PC-9 (cell line): ENCODE results near the gene RFXAP. TPM values are rescaled to one million over a fixed set of nuclear protein-coding genes. Genes with fewer than 3 reads are reported as not detected.
A peak's percentile ranks its signal among the peaks of the same experiment; 100 is the strongest.

Experiments
- BruUV-seq: library from RNA; stranded (reverse); fragments of 400-500 nt; replicated peaks from 2 replicates; lab custom pipeline; 2021; lab: Mats Ljungman, UMichigan
- CTCF ChIA-PET: fragments of 300-600 bp; sonication (Branson Sonifier 250); formaldehyde crosslinking; loops from one replicate; lab custom pipeline; 2022; ENCODE audit warnings: antibody characterized with exemption; lab: Charles Lee
- POLR2A ChIA-PET: fragments of 300-600 bp; sonication (Branson Sonifier 250); formaldehyde crosslinking; loops from one replicate; lab custom pipeline; 2022; ENCODE audit warnings: antibody characterized with exemption; ENCODE audit not compliant: unreplicated experiment; lab: Charles Lee
- DNase-seq, 2 experiments: peaks; one replicate each; pipeline versions ENCODE4 v3.0.0 to v3.0.0-alpha.2; 2015 to 2022; ENCODE audit warnings: mixed read lengths in 1 of 2
- H2AFZ ChIP-seq: fragments of 200-600 bp; sonication (generic); 2 replicates; pipeline ENCODE4 v1.8.1; 2017; ENCODE audit warnings: antibody characterized with exemption
- H3F3A ChIP-seq: fragments of 200-600 bp; sonication (generic); 2 replicates; pipeline ENCODE4 v1.8.1; 2017; ENCODE audit warnings: antibody characterized with exemption, mild to moderate bottlenecking, low read depth; ENCODE audit not compliant: insufficient read depth
- H3K27ac ChIP-seq: fragments of 200-600 bp; sonication (generic); 2 replicates; pipeline ENCODE4 v1.6.1; 2016; ENCODE audit warnings: mixed run types
- H3K27me3 ChIP-seq: fragments of 200-600 bp; sonication (generic); 2 replicates; pipeline ENCODE4 v1.6.1; 2016; ENCODE audit warnings: low read depth, mixed run types; ENCODE audit not compliant: insufficient read depth
- H3K36me3 ChIP-seq: fragments of 200-600 bp; sonication (generic); 2 replicates; pipeline ENCODE4 v1.6.1; 2016; ENCODE audit warnings: low read depth, mixed run types
- H3K4me1 ChIP-seq: fragments of 200-600 bp; sonication (generic); replicated peaks from 2 replicates; pipeline ENCODE4 v1.6.1; 2016; ENCODE audit warnings: mixed run types; ENCODE audit not compliant: insufficient read depth
- H3K4me2 ChIP-seq: fragments of 200-600 bp; sonication (generic); 2 replicates; pipeline ENCODE4 v1.6.1; 2017; ENCODE audit warnings: mixed run types
- H3K4me3 ChIP-seq: fragments of 200-600 bp; sonication (generic); 2 replicates; pipeline ENCODE4 v1.6.1; 2016; ENCODE audit warnings: mixed run types
- H3K79me2 ChIP-seq: fragments of 200-600 bp; sonication (generic); 2 replicates; pipeline ENCODE4 v1.6.1; 2017; ENCODE audit warnings: low read depth, mixed run types
- H3K9me2 ChIP-seq: fragments of 200-600 bp; sonication (generic); 2 replicates; pipeline ENCODE4 v1.8.1; 2017; ENCODE audit warnings: mild to moderate bottlenecking; ENCODE audit not compliant: insufficient read depth
- H3K9me3 ChIP-seq: fragments of 200-600 bp; sonication (generic); 2 replicates; pipeline ENCODE4 v1.8.1; 2016; ENCODE audit warnings: low read depth; ENCODE audit not compliant: insufficient read depth
- H4K20me1 ChIP-seq: fragments of 200-600 bp; sonication (generic); 2 replicates; pipeline ENCODE4 v1.8.1; 2017; ENCODE audit not compliant: insufficient read depth
- CTCF ChIP-seq: fragments of 200-600 bp; sonication (generic); conservative IDR thresholded peaks from 2 replicates; pipeline ENCODE4 v1.6.1; 2017; ENCODE audit warnings: mixed run types, antibody characterized with exemption, mild to moderate bottlenecking, moderate library complexity
- EZH2 ChIP-seq: fragments of 200-600 bp; sonication (generic); IDR thresholded peaks from 2 replicates; pipeline ENCODE4 v1.8.0; 2017; ENCODE audit warnings: antibody characterized with exemption, low read depth
- intact Hi-C: fragments of 100-400 bp; cut with micrococcal nuclease; formaldehyde crosslinking; loops from one replicate; pipeline ENCODE4 v1.10.0; 2022; ENCODE audit not compliant: unreplicated experiment
- total RNA-seq: library from RNA; stranded (reverse); gene quantifications from 2 replicates; pipeline ENCODE4 v1.2.3, GENCODE V29; 2021

RFXAP gene
- total RNA-seq, 1 experiment from 2014 or later = 5.6 TPM

- Histone ChIP-seq H4K20me1 (no peaks in the 10 kb centered on the region), H3F3A (no peaks in the 10 kb centered on the region), H3K4me3 (peak overlapping the region; percentile 90), H3K36me3 (no peaks in the 10 kb centered on the region), H3K9me2 (no peaks in the 10 kb centered on the region), H3K79me2 (peaks cover 27% of the 10 kb centered on the region), H3K4me2 (peak overlapping the region; percentile 81), H3K4me1 (peaks cover 16% of the 10 kb centered on the region), H3K27me3 (no peaks in the 10 kb centered on the region), H2AFZ (peak overlapping the region; percentile 91), H3K27ac (no peak overlapping the region), H3K9me3 (no peaks in the 10 kb centered on the region)
- ChIA-PET CTCF (no interaction called here), POLR2A (no interaction called here)
- intact Hi-C loops = no loop called here
- TF ChIP-seq EZH2 (no peak), CTCF (no peak)
- DNase-seq = no peak
- BruUV-seq = no TSS peak
These were observed 1.2 kb downstream of the RFXAP start for GRCh38 chr13:36820222-36820621.

- Histone ChIP-seq H3K36me3 (0 out of 2 replicates have a peak, but pooled peaks cover 6% of the 10 kb centered on the region), H3K9me3 (no peaks in the 10 kb centered on the region), H3K4me2 (no peak overlapping the region), H3K27me3 (no peaks in the 10 kb centered on the region), H3K4me3 (no peak overlapping the region), H3K9me2 (no peaks in the 10 kb centered on the region), H3K79me2 (peaks cover 27% of the 10 kb centered on the region), H2AFZ (no peak overlapping the region), H4K20me1 (no peaks in the 10 kb centered on the region), H3K4me1 (peaks cover 16% of the 10 kb centered on the region), H3K27ac (no peak overlapping the region), H3F3A (no peaks in the 10 kb centered on the region)
- TF ChIP-seq EZH2 = no peak
- no peak for TF ChIP-seq CTCF
- CTCF ChIA-PET = no interaction called here
- POLR2A ChIA-PET = no interaction called here
- intact Hi-C loops = no loop called here
- BruUV-seq = no TSS peak
- DNase-seq = no peak
These were observed 3.8 kb downstream of the RFXAP start for GRCh38 chr13:36822785-36823184.

GRCh38 chr13:36829753-36830152 lies 10.7 kb downstream of the RFXAP start:
- CTCF ChIA-PET = no interaction called here
- POLR2A ChIA-PET = no interaction called here

More at GRCh38 chr13:36829753-36830152, 10.7 kb downstream of the RFXAP start:
- no peaks in the 10 kb centered on the region for H3K9me3 ChIP-seq
- H3K9me2 ChIP-seq = no peaks in the 10 kb centered on the region
- no peak for DNase-seq
- no peak overlapping the region for H3K27ac ChIP-seq
- H3K36me3 ChIP-seq = 0 out of 2 replicates have a peak, but pooled peaks cover 8% of the 10 kb centered on the region
- TF ChIP-seq CTCF = no peak
- H3K4me2 ChIP-seq = no peak overlapping the region
- H3K79me2 ChIP-seq = no peaks in the 10 kb centered on the region
- H3K4me1 ChIP-seq = no peaks in the 10 kb centered on the region
- no peaks in the 10 kb centered on the region for H4K20me1 ChIP-seq
- BruUV-seq = no TSS peak
- H3F3A ChIP-seq = no peaks in the 10 kb centered on the region
- H2AFZ ChIP-seq = no peak overlapping the region
- H3K27me3 ChIP-seq = no peaks in the 10 kb centered on the region
- no peak overlapping the region for H3K4me3 ChIP-seq
- intact Hi-C loops = no loop called here
